NCI-H187 (cell line): Measurements from ENCODE around the gene DAAM1.

Experiments
- DNase-seq, 2 experiments: peaks; one replicate each; lab custom pipeline; 2025; lab: John Stamatoyannopoulos, UW

Gene DAAM1

DNA sequence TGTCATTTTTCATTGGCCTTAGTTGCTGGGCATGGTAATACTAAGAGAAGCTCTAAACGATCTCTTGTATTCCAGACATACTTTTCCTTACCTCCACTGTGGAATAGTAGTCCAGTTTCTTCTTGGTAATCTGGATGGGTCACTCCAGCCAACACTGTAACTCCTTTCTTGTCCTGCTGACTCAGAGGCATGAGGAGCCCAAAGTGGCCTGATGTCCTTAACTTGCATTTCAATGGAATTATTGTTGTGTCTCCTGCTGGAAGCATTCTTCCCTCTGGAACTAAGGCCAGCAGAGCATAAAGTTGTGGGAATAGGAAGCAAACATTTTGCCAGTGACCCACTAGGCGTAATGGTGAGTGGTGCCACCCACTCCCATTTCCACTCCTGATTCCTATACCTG lies 33.1 kb downstream of the DAAM1 start:
- DNase-seq, result no peak

- no peak for DNase-seq
These were observed 35.9 kb downstream of the DAAM1 start for GRCh38 chr14:59224341-59224740.

- DNase-seq, result no peak
These were observed 36.8 kb downstream of the DAAM1 start for GRCh38 chr14:59225281-59225680.

- DNase-seq, result no peak
These were observed 40.0 kb downstream of the DAAM1 start for GRCh38 chr14:59228421-59228820.

DNA sequence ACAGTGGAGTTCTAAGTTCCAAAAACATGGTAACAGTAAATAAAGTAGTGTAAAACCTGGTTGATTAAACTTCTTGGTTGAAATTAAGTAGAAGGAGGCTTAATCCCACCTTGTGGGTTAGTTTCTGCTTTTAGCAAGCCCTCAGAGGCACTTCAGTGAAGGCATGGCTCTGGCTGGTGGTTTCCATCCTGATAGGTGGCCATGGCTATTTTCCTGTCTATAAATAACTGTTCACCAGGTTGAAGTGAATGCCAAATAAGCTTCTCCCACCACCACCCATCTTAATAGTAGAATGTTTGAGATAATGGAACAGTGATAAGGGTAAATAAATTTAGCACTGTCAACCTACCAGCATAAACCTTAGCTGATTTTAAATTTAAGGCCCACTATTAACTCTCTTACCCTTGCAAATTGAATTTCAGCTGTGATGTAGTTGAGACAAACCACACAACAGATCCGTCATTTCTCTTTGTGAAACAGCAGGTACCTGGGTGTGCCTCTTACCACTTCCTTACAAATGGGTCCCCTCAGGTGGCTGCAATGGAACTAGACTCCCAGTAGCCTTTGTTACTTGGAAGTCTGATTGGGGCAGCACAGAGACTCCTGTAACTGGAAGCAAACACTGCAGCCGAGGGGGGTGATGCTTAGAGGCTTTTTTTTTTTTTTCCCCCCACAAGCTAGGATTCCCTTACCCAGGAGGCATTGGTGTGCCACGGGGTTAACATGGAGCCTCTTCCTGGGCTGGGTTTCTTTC lies 41.4 kb downstream of the DAAM1 start:
- DNase-seq, result no peak

- no peak for DNase-seq
These were observed 47.7 kb downstream of the DAAM1 start for GRCh38 chr14:59236195-59236594.

- no peak for DNase-seq
These were observed 49.7 kb downstream of the DAAM1 start for GRCh38 chr14:59238216-59238615.

DNA sequence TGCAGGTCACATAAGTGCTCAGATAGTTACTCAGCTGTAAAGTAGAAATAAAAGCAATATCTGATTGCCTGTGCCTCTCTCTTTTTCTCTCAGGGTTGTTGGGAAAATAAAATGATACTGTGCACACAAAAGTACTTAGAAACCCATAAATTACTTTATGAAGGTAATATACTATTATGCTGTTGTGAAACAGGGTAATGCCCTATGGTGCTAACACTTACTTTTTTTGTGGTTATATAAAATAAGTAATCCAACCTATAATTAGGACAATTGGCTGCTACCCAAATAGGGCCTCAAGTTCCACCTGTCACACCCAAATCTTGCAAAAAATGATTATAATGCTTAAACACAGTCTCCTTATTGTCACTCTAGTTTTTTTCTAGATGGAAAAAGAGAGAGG lies 50.6 kb downstream of the DAAM1 start:
- DNase-seq, result no peak

- DNase-seq, result no peak
These were observed 51.9 kb downstream of the DAAM1 start for GRCh38 chr14:59240356-59240755.

DNA sequence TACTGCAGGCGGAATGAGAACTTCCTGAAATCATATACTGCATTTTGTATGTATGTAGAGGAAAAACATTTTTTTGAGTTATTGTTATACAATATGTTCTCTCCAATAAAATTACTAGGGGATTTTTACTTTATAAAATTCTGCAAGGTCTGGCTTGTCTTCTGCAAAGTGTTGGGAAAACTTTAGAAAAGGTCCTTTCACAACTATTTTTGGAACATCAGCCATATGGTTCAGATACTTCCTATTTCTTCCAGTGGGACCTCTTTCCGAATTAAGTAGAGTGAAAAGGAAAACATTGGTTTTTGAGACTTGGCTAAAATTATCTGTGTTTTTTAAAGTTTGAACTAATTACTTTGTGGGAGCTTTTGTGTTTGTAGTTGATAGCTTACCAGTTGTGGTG lies 52.7 kb downstream of the DAAM1 start:
- DNase-seq, result no peak

GRCh38 chr14:59243174-59243573 lies 54.7 kb downstream of the DAAM1 start:
- DNase-seq, result no peak

GRCh38 chr14:59244581-59244980 lies 56.1 kb downstream of the DAAM1 start:
- no peak for DNase-seq

DNA sequence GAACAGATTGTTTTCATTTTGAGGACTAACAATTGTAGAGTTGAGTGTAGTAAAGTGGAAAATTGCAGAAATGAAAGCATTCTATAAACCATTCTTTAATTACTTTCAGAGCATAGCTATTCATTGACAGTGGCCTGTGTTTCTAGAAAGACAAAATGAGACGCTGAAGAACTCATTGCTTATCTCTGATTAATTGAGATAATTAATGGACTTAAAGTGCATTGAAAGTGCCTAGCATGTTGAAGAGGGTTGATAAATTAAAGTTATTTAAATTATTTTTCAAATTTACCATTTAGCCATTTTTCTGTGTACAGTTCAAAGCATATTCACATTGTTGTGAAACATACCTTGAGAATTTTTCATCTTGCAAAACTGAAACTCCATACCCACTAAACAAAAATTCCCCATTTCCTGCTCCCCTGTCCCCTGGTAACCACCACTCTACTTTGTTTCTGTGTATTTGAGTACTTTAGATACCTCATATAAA lies 57.4 kb downstream of the DAAM1 start:
- DNase-seq, result no peak

- no peak for DNase-seq
These were observed 58.1 kb downstream of the DAAM1 start for GRCh38 chr14:59246566-59246965.

GRCh38 chr14:59247801-59248584 lies 59.5 kb downstream of the DAAM1 start:
- DNase-seq, result no peak

DNA sequence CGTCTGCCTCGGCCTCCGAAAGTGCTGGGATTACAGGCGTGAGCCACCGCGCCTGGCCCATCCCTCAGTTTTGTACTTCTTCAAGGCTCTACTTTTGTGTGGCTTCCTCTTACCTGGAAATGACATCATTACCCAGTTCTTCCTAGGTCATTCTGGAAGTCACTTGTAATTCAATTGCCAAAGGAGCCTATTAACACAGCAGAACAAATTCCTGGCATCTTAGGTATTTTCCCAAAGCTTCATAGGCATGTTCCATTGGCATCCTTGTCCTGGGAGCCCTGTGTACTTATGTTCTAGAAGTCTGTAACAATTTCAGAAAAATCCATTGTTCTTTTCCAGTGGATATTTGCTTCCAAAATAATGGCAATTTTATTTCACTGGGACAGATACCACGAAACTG lies 60.6 kb downstream of the DAAM1 start:
- DNase-seq, result no peak

DNA sequence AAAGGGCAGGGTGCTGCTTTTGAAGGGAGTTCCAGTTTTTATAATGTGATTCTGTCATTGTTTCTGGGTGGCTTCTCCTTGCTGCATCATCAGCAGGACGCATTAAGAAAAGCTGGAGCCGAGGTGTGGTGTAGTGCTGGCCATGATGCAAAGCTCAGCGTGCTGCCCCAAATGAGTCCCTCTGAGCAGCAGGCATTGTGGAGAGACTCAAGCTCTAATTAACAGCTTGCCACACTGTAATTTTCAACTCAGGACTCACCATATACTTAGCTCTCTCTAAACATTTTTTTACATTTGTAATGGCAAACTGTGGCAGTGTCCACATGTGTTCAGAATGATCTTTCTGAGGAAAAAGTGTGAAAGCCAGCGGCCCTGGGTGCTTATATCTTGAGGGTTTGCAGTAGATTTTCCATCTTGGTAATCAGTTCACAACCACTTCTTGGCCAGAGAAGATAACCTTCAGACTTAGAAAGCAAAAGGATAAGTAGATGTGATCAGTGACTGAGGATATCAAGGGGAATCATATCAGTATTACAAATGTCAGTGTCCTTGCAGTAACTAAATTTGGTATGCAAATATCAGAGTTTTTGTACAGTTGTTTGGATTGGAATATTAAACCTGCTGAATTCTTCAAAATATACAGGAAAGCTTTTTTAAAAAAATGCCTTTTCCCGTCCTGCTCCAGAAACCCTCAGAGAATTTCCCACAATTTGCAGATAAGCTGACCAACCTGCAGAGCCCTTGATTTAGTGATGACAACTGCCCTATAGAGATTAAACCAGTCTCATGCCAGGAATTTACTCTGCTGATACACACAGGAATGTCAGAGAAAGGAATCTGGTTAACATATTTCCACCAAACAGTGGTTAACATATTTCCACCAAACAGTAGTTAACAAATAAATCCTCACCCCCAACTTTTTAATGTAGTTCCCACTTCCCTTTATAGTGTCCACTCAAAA lies 63.6 kb downstream of the DAAM1 start:
- DNase-seq, result no peak

- DNase-seq, result no peak
These were observed 64.5 kb downstream of the DAAM1 start for GRCh38 chr14:59252772-59253500.

DNA sequence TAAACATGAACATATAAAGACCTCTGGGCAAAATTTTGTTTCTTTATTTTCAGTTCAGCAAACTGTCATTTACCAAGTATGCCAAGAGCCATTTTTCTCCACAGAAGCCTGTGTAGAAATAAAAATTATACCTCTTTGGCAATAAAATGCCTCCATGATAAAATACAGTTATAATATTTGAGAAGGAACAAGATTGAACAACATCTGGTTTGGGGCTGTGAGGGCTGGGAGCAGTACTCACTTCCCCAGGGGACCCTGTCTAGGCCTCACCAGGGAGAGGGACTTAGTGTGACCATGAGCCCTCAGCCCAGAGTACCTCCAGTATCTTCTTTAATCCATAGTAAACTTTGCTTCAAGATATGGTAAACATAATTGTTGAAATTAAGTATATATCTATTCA lies 65.1 kb downstream of the DAAM1 start:
- no peak for DNase-seq

- no peak for DNase-seq
These were observed 65.9 kb downstream of the DAAM1 start for GRCh38 chr14:59254146-59254910.
